ENCODE measurements around the gene BAZ2A. TPM values are rescaled to one million over a fixed set of nuclear protein-coding genes. Genes with fewer than 3 reads are reported as not detected.

The BAZ2A gene
- total and polyA plus RNA-seq, 9 donors, result 38.3 to 105 (median 77.5) TPM

GRCh38 chr12:56593909-56594621, 36.1 kb downstream of the BAZ2A start:
- no peaks in the 10 kb centered on the region for H3K36me3 ChIP-seq
- intact Hi-C loops (cut with DNase I), result no loop called here
- peak; percentile 42 to 70 (median 51) for DNase-seq

DNA sequence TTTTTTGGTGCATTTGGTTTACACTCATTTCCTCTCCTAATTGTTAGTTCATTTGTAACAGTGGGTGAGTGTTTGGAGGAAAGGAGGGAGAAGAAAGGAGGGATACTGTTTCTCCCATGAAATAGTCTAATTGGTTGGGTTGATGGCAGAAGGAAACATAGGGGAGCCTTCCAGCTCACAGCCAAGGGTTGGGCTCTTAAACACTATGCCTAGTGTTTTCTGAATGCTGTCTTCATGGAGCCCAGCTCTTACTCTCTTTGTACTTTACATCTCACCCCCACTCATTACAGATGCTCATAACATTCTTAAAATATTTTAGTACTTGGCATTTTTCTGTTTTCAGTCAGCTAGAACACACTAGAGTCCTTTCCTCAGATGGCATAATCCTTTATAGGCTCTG, 38.2 kb downstream of the BAZ2A start:
- H3K27me3 ChIP-seq, result no peaks in the 10 kb centered on the region
- no peak overlapping the region for H3K4me3 ChIP-seq
- intact Hi-C loops (cut with DNase I), result no loop called here
- H3K27ac ChIP-seq, result no peak overlapping the region
- H3K36me3 ChIP-seq, result no peaks in the 10 kb centered on the region
- no peaks in the 10 kb centered on the region for H3K4me1 ChIP-seq (ENCODE audit: insufficient read depth)
- H3K9me3 ChIP-seq, result no peaks in the 10 kb centered on the region
- TF ChIP-seq POLR2A (IDR thresholded peaks at IDR 0.05) (no peak), EP300 (IDR thresholded peaks at IDR 0.05) (no peak), CTCF (IDR thresholded peaks at IDR 0.05) (no peak)
- DNase-seq, result no peak

More at GRCh38 chr12:56593909-56594621, 36.1 kb downstream of the BAZ2A start:
- 26 to 35% (median 29%) methylated on average over 8 of the region's 8 CpGs for WGBS, 3 donors
- Histone ChIP-seq H3K27me3 (no peaks in the 10 kb centered on the region), H3K27ac (no peak overlapping the region), H3K4me3 (no peak overlapping the region), H3K4me1 (ENCODE audit: insufficient read depth) (no peaks in the 10 kb centered on the region), H3K9me3 (no peaks in the 10 kb centered on the region)
- TF ChIP-seq POLR2A (IDR thresholded peaks at IDR 0.05) (no peak), CTCF (IDR thresholded peaks at IDR 0.05) (peak in 2 of 3 donors; percentile 60 to 74), EP300 (IDR thresholded peaks at IDR 0.05) (no peak)

DNA sequence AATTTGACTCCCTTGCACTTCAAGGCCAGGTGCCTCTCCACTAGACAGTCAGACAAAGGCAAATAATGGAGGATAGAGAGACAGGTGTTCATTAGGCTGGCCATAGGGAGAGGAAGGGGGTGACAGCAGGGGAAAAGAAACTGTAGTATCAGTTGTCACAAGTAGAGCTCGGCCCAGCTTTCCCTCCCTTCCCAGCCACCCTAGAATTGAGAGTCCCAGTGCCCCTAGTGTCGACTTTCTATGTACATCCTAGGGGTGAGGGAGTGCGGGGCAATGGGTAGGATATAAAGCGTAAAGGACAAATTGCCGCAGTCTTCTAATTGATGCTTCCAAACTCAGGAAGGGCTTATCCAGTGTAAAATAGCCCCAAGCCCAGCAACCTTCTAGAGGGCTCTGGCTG, 39.0 kb downstream of the BAZ2A start:
- DNase-seq, result no peak
- Histone ChIP-seq H3K9me3 (no peaks in the 10 kb centered on the region), H3K4me3 (no peak overlapping the region), H3K4me1 (ENCODE audit: insufficient read depth) (no peaks in the 10 kb centered on the region), H3K36me3 (no peaks in the 10 kb centered on the region), H3K27ac (no peak overlapping the region), H3K27me3 (no peaks in the 10 kb centered on the region)
- 75 to 77% (median 77%) methylated on average over 5 of the region's 5 CpGs for WGBS, 3 donors
- TF ChIP-seq EP300 (IDR thresholded peaks at IDR 0.05) (no peak), CTCF (IDR thresholded peaks at IDR 0.05) (no peak), POLR2A (IDR thresholded peaks at IDR 0.05) (no peak)
- intact Hi-C loops (cut with DNase I), result no loop called here

GRCh38 chr12:56590237-56590830, 39.8 kb downstream of the BAZ2A start:
- DNase-seq, result no peak
- intact Hi-C loops (cut with DNase I), result no loop called here
- H3K36me3 ChIP-seq, result no peaks in the 10 kb centered on the region

More at GRCh38 chr12:56590237-56590830, 39.8 kb downstream of the BAZ2A start:
- 65 to 68% (median 65%) methylated on average over 3 of the region's 3 CpGs for WGBS, 3 donors
- Histone ChIP-seq H3K9me3 (no peaks in the 10 kb centered on the region), H3K4me3 (no peak overlapping the region), H3K4me1 (ENCODE audit: insufficient read depth) (no peaks in the 10 kb centered on the region), H3K27ac (no peak overlapping the region), H3K27me3 (no peaks in the 10 kb centered on the region)
- TF ChIP-seq CTCF (IDR thresholded peaks at IDR 0.05), result no peak
- TF ChIP-seq EP300 (IDR thresholded peaks at IDR 0.05), result no peak
- no peak for TF ChIP-seq POLR2A (IDR thresholded peaks at IDR 0.05)

Data from ovary (tissue), 9 donors.